NCI-H146 treated with DMSO at 0.1 percent for 48 hours (cell line): ENCODE measurements around the gene ANKRD40.
"Not testable (repeated sequence)": the region's sequence is repeated elsewhere in the genome, so short reads cannot be mapped to it uniquely, and the experiment has no call there.

Experiments
- DNase-seq: peaks from one replicate; lab custom pipeline; 2025; ENCODE audit not compliant: unreplicated experiment; lab: John Stamatoyannopoulos, UW

The ANKRD40 gene

GRCh38 chr17:50707289-50708049 lies at the start of gene ANKRD40:
ANKRD40 (minus strand) TSS chr17:50707914; CDS start chr17:50707654, 260 bp downstream.
- DNase-seq, result peak; percentile 73

- no peak for DNase-seq
These were observed 46.8 kb upstream of the ANKRD40 start for GRCh38 chr17:50754521-50754920.

- DNase-seq, result no peak
These were observed 41.5 kb upstream of the ANKRD40 start for GRCh38 chr17:50749245-50749644.

- DNase-seq, result no peak
These were observed 37.9 kb upstream of the ANKRD40 start for GRCh38 chr17:50745631-50746030.

GRCh38 chr17:50739098-50739497 lies 31.4 kb upstream of the ANKRD40 start:
- DNase-seq, result no peak

- no peak for DNase-seq
These were observed 29.5 kb upstream of the ANKRD40 start for GRCh38 chr17:50737118-50737698.

- no peak for DNase-seq
These were observed 27.6 kb upstream of the ANKRD40 start for GRCh38 chr17:50735287-50735686.

GRCh38 chr17:50731575-50732460 lies 24.1 kb upstream of the ANKRD40 start:
- DNase-seq, result no peak

GRCh38 chr17:50728881-50729765 lies 21.4 kb upstream of the ANKRD40 start:
- DNase-seq, result no peak

- no peak for DNase-seq
These were observed 20.4 kb upstream of the ANKRD40 start for GRCh38 chr17:50728112-50728429.

GRCh38 chr17:50725769-50726655 lies 18.3 kb upstream of the ANKRD40 start:
- DNase-seq, result no peak

GRCh38 chr17:50724622-50725021 lies 16.9 kb upstream of the ANKRD40 start:
- not testable (repeated sequence) for DNase-seq

GRCh38 chr17:50722746-50723145 lies 15.0 kb upstream of the ANKRD40 start:
- DNase-seq, result no peak

- DNase-seq, result no peak
These were observed 13.7 kb upstream of the ANKRD40 start for GRCh38 chr17:50721194-50722010.

GRCh38 chr17:50719924-50720794 lies 12.4 kb upstream of the ANKRD40 start:
- DNase-seq, result no peak

- peak; percentile 80 for DNase-seq
These were observed 11.6 kb upstream of the ANKRD40 start, which contains the start of gene LUC7L3 for GRCh38 chr17:50719144-50719923. LUC7L3 (plus strand) TSS chr17:50719603; CDS start chr17:50719733, 130 bp downstream.

GRCh38 chr17:50715471-50715870 lies 7.8 kb upstream of the ANKRD40 start:
- DNase-seq, result no peak
